Stimulated activated CD4-positive, alpha-beta T cell treated with anti-CD3 and anti-CD28 coated beads, Interleukin-4, amount 100 ng/mL, for 1 hour (primary cell): ENCODE data around the gene SYCE3.

ENCODE experiments used
- DNase-seq: peaks from one replicate; pipeline ENCODE4 v3.0.0-alpha.2; 2020

The SYCE3 gene

DNA sequence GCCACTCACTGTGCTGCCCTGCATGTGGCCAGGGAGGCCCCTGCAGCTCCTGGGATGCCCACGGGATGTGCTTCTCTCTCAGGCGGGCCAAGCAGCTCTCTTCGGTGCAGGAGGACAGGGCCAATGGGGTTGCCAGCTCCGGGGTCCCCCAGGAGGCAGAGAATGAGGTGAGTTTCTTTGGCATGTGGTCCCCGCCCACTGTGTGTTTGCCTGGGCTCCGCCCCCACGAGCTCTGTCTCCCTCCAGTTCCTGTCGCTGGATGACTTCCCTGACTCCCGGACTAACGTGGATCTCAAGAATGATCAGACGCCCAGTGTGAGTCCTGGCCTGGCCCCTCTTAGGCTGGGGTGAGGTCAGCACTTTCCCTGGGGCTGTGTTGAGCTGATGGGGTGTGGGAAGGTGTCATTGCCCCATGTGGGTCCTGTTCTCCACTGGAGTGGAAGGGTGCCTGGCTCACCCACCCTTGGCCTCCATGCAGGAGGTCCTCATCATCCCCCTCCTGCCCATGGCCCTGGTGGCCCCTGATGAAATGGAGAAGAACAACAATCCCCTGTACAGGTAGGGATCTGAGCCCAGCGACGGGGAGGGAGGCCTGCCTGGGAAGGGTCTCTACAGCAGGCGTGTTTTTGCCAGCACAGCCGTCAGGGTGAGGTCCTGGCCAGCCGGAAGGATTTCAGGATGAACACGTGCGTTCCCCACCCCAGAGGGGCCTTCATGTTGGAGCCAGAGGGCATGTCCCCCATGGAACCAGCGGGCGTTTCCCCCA, 45.0 kb downstream of the SYCE3 start:
- DNase-seq, result no peak

GRCh38 chr22:50516891-50517290, 45.8 kb downstream of the SYCE3 start:
- no peak for DNase-seq

- no peak for DNase-seq
These were observed 46.7 kb downstream of the SYCE3 start for GRCh38 chr22:50516068-50516467.

DNA sequence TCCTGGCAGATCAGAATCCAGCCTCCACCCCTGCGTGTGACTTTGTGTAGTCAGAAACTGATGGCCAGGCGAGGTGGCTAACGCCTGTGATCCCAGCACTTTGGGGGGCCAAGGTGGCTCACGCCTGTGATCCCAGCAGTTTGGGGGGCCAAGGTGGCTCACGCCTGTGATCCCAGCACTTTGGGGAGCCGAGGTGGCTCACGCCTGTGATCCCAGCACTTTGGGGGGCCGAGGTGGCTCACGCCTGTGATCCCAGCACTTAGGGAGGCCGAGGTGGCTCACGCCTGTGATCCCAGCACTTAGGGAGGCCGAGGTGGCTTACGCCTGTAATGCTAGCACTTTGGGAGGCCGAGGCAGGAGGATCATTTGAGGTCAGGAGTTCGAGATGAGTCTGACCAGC, 49.5 kb downstream of the SYCE3 start:
- DNase-seq, result no peak

DNA sequence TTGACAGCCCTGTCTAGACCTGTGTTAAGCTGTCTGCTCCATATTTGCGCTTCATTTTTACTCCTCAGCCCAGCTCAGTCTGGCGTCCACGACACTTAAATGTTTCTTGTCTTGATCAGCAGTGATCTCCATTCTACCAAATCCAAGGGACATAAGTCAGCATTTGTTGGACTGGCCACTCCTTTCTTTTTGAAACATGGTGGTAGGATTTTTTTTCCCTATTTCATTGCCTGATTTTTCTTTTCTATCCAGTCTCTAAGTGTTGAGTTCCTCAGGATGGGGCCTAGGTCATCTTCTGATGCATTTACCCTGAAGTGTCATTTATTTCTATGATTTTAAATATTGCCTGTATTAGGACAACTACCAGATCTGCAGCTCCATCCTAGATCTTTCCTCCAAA, 53.8 kb downstream of the SYCE3 start:
- DNase-seq, result no peak

DNA sequence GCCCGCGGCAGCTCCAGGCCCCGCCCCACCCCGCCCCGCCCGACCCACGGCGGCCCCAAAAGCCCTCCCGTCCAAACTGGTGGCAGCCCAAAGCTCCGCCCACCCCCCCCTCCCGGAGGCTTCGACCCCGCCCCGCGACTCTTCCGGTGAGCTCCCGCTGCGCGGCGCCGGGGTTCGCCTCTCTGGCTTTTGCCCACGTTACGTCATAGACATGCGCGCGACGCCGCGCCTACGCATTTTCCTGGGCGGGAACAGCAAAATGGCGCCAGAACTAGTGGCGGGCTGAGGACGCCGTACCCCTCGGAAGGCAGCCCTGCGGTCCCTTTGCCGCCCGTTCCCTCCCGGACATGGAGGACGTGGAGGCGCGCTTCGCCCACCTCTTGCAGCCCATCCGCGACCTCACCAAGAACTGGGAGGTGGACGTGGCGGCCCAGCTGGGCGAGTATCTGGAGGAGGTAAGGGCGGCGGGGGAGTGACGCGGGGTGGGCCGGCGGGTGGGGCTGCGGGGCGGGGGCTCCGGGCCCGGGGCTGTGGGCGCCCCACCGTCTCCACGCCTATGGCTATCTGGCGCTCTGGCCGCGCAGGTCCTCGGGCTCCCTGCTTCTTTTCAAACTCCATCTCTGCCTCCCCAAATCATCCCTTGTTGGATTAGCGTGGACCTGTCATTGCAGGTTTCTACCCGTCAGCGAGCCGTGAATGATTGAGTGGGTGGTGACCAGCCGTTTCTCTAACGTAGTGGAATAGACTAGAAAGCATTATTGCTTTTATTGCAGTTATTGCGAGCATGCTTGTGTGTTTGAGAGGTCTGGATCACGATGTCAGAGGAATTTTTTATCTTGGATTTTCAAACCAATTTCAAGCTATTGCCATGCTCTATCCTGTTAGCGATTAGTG, 54.5 kb downstream of the SYCE3 start, which contains the start of gene NCAPH2:
TSS of gene NCAPH2 (plus strand) at position 234 of the 894 bp plus-strand sequence. CDS start at position 348, 114 bp downstream.
- peak; percentile 97 for DNase-seq

DNA sequence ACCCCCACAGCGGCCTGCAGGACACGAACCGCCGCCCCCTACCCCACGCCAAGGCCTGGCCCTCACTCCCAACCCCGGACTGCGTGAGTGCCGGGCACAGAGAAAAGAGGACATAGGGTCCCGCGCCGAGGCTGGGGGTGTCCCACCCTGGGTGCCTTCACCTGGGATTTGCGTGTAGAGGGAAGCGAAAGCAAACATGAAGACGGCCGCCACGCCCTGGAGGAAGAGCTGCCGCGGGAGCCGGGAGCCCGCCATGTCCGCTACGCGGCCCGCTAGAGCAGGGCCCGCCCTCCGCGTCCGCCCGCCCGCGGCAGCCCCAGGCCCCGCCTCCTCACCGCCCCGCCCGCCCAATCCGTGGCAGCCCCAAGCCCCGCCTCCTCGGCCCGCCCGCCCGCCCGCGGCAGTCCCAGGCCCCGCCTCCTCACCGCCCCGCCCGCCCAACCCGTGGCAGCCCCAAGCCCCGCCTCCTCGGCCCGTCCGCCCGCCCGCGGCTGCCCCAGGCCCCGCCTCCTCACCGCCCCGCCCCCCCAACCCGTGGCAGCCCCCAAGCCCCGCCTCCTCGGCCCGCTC, 55.2 kb downstream of the SYCE3 start, which contains the start of gene LMF2:
TSS of gene LMF2 (minus strand) at position 282 of the 570 bp plus-strand sequence. CDS start at position 255, 27 bp downstream.
- DNase-seq, result peak; percentile 94

DNA sequence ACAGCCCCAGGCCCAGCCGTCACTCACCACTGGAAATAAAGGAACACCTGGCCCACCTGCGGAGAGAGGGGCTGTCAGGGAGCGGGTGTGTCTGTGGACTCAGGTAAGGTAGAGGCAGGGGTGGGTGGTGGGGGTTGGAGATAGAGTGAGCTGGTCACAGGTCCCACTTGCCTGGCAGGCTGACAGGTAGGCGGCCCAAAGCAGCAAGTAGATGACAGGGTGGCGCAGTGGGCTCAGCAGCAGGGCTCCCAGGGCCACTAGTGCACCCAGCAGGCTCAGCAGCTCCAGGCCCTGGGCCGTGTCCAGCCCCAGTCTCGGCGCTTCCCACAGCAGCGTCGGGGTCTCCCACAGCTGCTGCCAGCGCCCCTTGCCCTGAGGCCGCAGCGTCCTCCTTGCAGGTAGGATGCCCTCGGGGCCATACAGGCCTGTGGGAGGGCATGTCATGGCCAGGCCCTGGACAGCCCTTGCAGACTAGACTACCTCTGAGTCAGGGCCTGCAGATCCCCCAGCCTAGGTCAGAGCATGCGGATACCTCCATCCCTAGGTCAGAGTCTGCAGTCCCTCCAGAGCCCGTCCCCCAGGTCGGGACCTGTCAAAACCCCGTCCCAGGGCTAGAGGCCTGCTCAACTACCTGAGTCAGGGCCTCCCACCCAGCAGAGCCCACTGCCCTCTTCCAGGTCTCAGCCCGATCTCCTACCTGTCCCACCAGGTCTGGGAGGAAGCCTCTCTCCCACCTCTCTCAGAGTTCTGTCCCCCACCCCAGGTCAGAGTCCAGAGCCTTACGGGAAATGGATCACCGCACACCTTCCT, 55.9 kb downstream of the SYCE3 start:
- DNase-seq, result no peak

- DNase-seq, result no peak
These were observed 56.7 kb downstream of the SYCE3 start for GRCh38 chr22:50505776-50506610.

GRCh38 chr22:50505276-50505775, 57.4 kb downstream of the SYCE3 start:
- DNase-seq, result no peak

GRCh38 chr22:50504369-50505211, 58.1 kb downstream of the SYCE3 start:
- DNase-seq, result no peak

DNA sequence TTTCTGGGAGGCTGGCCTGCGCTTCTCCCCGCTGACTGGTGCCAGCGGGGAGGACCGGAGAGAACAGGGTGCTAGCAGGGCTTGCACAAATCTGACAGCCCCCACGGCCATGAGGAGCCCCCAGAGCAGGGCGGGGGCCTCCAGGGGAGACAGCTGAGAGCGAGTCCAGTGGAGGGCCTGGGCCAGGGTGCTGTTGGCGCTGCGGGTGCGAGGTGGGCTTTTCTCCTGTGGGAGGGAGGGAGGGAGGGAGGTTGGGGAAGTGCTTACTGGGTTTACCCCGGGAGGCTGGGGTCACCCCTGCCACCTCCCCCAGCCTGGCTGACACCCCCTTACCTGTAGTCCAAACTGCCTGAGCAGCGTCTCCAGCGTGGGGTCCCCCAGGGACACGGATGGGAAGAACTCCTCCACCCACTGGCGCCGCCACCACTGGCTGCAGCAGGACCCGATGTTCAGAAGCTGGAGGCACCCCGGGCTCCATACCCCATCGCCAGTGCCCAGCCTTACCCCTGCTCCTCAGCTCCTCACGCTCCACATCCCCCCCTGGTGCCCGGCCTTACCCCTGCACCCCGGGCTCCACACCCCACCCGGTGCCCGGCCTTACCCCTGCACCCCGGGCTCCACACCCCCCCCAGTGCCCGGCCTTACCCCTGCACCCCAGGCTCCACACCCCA, 59.1 kb downstream of the SYCE3 start:
- DNase-seq, result no peak

GRCh38 chr22:50502628-50503474, 59.9 kb downstream of the SYCE3 start:
- no peak for DNase-seq

DNA sequence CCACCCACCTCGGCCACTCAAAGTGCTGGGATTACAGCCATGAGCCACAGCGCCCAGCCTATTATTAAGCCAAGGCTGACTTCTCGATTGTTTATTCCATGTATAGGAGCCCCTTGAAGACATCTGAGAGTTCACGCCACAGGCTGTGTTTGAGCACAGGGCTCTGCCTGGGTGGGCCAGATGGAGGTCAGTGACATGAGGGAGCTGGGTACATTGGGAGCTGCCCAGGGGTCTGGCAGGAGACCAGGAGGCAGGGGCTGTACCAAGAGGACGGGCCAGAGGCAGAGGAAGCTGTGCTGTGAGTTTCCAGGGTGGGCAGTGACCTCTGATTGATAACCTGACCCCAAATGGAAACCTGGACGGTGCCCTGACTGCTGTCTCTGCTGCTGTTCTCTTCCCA, 60.6 kb downstream of the SYCE3 start:
- no peak for DNase-seq
